Anterior cingulate cortex (tissue), 58 donors: ENCODE results near the gene FGD3.
"Not testable (repeated sequence)": the region's sequence is repeated elsewhere in the genome, so short reads cannot be mapped to it uniquely, and the experiment has no call there.

Experiments used
- DNase-seq, 58 donors: peaks; one replicate each; lab custom pipeline; 2025; lab: John Stamatoyannopoulos, UW

FGD3 gene

GRCh38 chr9:92947268-92948037, at the start of gene FGD3:
Gene FGD3 (plus strand): TSS chr9:92947523. CDS start chr9:92976257, 28,734 bp downstream.
- DNase-seq, result no peak

GRCh38 chr9:92905137-92905536, 42.2 kb upstream of the FGD3 start:
- not testable (repeated sequence) for DNase-seq

DNA sequence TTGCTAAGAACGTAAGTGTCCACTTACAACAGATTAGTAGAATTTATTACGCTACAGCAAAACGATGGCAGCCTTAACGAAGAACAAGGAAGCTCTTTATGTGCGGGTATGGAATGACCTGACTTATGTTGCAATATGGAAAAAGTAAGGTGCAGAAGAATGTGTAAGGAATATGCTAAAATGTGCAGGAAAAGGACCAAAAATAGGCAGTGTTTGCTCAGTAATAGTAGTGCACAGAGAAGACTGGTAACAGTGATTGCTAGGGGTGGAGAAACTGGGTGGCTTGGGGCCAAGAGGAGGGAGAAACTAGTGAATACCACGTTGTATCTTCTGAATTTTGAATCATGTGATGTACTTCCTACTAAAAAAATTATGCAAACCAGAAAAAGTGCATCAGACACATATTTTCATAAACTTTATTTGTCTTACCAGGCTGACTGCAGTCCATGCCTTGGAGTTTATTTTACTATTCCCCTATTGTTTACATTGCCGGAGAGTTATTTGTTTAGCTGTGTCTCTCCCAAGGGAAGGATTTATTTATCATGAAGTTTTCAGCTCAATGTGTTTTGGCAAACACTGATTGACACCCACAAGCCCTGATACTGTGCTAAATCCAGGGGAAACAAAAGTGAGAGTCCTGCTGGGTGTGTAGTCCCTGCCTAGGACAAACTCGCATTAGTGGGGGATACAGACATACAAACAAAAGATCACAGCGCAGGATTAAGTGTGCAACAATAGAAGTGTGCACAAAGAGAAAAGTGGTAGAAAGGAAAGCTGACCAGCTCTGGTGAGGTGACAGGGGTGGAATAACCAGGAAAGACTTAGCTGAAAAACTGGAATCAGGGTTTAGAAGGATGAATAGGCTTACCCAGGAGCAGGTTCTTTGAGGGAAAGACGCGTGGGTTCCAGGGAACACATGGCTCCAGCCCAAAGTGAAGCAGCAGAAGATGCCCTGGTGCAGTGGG, 35.5 kb upstream of the FGD3 start:
- peak in 1 of 58 donors; percentile 13 for DNase-seq

GRCh38 chr9:92917176-92917800, 30.0 kb upstream of the FGD3 start:
- no peak for DNase-seq

DNA sequence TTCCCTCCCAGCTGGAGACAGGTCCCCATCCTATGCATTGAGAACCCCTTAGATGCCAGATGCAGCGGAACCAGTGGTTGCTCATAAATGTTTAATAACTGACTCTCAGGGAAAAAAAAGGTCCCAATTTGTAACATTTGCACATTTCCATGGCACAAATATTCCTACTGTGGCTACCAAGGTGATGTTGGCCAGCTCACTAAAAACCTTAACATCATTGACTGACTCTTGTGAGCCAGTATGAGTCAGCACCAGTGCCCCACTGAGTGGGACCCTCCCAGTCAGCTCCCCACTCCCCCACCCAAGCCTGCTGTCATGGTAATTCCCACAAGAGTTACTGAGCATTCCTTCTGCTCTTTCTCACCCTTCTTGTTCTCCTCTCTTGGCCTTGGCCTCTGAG, 26.9 kb upstream of the FGD3 start:
- DNase-seq, result no peak

DNA sequence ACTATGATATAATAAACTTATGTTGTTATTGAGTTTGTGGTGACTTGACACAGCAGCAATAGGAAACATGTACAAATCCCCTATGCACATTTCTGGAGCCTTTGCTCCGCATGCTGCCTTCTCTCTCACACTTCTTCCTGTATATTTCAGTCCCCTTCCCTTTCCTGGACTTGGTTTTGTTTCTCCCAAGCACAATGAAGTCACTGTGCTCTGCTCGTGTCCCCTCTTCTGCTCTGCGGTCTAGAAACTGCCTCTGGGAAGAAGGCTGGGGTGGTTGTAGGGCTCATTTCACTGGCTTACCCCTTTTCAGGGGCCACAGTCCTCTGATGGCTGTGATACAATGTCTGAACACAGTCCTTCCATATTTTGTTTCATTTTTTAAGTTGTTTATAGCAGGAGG, 15.7 kb upstream of the FGD3 start:
- no peak for DNase-seq

DNA sequence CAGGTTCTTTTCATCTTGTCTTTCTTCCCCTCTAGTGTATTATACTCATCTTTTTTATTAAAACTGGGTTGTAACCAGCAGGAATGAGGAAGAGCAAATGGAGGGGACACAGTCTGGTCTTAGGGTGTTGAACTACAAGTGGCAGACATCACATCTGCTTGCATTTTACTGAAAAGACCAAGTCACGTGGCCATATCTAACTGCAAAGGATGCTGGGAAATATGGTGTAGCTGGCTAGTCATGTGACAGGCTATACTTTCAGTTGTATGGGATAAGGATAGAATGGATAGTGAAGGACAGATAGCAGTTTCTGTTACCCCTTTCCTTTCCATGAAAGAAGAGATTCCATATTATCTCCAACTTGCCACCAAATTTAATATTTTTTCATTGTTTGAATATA, 13.0 kb upstream of the FGD3 start:
- DNase-seq, result no peak

- no peak for DNase-seq
These were observed 9.3 kb upstream of the FGD3 start for GRCh38 chr9:92938025-92938424.

DNA sequence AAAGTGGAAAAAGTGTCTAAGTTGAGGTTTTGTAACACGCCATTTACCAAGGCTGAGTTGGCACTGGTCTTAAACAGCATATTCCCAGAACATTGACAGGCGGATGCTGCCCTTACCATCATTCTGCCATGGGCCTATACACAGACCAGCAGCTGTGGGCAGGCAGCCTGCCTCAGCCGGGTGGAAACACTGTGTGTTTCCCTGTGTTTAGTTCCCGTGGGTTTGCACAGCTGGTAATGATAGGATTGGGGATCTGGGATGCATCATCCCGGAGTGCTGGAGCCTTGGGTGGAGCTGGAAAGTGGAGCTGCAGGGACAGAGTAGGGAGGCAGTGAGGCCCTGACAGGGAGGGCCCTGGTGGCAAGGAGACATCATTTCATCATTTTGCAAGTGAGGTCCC, 5.5 kb upstream of the FGD3 start:
- DNase-seq, result no peak

DNA sequence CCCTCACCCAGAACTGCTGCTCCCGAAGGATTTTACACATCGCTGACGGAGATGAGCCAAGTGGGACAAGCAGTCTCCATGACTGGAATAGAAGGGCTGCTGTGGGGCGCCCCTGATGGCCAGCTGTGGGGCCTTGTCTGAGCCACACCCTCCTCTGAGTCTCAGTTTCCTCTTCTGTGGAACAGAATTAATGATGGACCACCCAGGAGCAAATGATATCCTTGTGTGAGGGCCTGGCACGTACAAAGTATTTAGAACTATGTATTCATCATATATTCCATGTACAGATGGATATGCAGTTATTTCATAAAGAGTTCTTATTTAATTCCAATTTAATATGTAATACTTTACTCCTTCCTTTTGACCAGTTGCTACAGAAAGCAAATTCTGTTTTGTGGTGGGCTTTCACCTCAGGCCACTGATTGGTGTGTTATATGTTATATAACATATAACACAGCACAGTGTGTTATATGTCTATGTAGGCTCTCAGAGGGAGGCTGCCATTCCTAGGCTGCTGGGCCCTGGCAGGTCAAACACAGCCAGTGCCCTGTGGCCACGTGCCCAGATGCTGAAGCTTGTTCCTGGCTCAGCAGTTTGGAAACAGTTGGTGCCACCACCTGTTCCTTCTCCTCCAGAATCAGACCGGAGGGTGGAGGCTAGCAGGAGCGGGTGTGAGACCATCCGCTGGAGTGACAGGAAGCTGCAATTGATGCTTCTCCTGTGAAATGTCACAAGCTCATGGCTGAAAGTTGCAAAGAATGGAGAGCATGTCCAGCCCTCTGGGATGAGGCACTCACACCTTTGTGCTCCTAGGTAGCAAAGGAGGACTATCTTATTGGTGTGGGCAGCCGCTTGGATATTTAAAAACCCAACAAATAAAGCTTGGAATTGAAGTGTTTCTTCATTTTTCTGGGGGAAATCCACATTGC, 4.4 kb upstream of the FGD3 start:
- DNase-seq, result no peak

- DNase-seq, result no peak
These were observed 2.4 kb upstream of the FGD3 start for GRCh38 chr9:92944921-92945320.

GRCh38 chr9:92945796-92946195, 1.5 kb upstream of the FGD3 start:
- DNase-seq, result no peak

- no peak for DNase-seq
These were observed 763 bp downstream of the FGD3 start for GRCh38 chr9:92948038-92948534.

DNA sequence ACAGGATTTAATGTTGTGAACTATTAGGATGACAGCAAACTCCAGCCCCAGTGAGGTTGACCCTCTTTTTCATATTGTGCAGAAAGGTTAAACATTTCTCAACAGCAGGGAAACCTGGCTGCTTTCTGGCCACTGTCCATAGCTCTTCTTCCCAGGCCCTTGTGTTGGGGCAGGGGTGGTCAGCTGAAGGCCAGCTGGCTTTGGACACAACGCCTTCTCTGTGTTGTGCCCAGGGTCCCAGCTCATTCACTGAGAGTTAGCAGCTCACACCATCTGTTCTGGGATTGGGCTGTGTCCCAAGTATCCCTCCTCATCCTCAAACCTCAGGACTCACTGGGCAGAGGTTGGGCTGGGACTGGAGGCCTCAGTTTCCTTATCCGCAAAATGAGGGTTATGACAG, 1.3 kb downstream of the FGD3 start:
- DNase-seq, result no peak

DNA sequence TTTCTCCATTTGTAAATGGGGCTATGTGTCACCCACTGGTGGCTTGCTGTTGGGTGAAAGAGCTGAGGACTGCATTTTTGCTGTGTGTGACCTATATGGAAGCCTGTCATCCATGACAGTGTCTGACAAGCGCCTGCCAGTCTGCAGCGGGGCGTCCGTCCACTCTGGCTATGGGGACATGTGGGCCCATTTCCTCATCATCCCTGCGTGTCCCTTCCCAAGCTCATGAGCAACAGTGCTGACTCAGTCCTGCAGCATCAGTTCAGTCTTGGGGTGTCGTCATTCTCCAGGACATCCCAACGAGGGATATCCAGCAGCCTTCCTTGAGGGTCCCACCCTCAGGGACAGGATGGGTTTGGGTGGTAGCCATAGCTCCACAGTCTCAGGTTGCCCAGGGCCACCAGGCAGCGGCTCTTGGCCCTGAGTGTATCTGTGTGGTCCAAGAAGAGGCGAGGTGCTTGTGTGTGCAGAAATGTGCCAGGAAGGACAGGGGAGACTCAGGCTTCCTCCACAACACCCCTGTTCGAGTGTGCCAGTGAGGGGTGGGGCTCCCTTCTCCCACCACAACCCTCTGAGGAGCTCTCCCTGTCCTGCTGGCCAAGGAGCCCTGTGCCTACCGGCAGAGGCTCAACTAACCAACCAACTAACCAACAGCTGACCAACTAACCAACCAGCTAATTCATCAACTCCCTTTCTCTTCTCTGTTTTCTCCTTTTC, 2.1 kb downstream of the FGD3 start:
- no peak for DNase-seq

DNA sequence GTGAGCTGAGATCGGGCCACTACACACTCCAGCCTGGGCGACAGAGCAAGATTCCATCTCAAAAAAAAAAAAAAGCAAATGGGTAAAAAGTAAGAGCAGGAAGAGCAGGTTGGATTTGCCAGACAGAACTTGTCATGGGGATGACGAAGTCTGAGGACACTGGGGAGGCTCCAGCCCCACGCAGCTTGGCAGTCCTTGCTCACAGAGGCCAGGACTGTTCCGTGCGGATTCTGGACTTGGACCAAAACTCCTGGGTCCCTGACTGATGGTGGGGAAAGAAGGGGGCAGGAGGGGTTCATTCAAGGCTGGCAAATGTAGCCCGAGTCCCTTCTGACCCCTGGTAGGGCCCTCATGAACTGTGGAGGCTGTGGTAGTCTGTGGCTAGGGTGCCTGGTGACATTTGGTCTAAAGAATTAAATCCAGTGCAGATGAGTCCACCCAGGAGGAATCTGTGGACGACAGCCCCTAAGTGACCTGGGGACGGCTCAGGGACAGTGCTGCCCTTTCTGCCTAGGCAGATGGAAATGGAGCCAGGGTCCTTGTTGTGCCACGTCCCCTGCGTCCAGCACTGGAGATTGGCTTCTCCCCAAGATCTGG, 3.1 kb downstream of the FGD3 start:
- DNase-seq, result no peak

DNA sequence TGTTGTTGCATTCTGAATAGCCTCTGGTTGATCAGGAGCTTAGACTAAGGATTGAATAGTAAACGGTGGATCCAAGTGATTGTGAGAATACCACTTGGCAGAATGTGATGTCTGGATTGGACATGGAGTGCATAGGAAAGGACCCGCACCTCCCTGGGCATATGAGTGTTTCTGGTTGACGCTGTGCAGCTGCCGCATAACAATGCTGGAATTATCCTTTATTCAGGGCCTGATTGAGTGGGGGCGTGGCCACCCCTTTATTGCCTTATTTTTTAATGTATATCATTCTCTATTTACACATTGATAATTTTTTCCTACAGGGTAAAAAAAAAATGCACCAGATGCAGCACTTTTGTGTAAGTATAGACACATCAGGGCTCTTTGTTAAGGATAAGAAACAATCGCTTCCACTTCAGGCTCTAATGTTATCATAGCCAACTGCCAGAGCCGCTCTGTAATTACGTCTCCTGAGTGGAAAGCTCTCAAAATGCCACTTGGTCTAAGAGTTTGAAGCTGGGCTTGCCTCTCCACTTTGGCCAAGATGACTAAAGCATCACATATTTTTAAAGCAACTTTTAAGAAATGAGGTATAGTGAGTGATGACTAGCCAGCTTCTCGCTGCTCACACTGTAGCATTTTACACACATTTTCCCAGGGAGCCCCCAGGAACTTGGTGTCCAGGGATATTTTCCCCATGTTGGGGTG, 5.7 kb downstream of the FGD3 start:
- DNase-seq, result no peak
